Measurements from ENCODE around the gene TRAPPC2L. TPM values are rescaled to one million over a fixed set of nuclear protein-coding genes. Genes with fewer than 3 reads are reported as not detected.

The TRAPPC2L gene
- total RNA-seq, 2 donors from 2014 or later = 23.7 to 38.9 TPM

GRCh38 chr16:88809676-88810165 lies 47.2 kb upstream of the TRAPPC2L start:
- Histone ChIP-seq H3K4me3 (no peak overlapping the region), H3K9me3 (no peaks in the 10 kb centered on the region), H3K27me3 (replicated peaks; ENCODE audit: insufficient read depth) (no peaks in the 10 kb centered on the region), H3K27ac (no peak overlapping the region), H3K36me3 (no peaks in the 10 kb centered on the region), H3K4me1 (replicated peaks) (peaks cover 10% of the 10 kb centered on the region)
- intact Hi-C loops (cut with DNase I) = loop anchor here (5.0 kb wide), 2 partner anchors 408 to 893 kb away; partner anchors contain the start of genes SPATA2L and ZNF778
- WGBS = 75% methylated on average over 10 of the region's 10 CpGs
- no peak for DNase-seq (ENCODE audit: low spot score)
- no peak for TF ChIP-seq POLR2A (IDR thresholded peaks at IDR 0.05)
- no peak for TF ChIP-seq CTCF (IDR thresholded peaks at IDR 0.05)
- no peak for TF ChIP-seq POLR2AphosphoS5 (IDR thresholded peaks at IDR 0.05)

GRCh38 chr16:88810166-88810911 lies 46.6 kb upstream of the TRAPPC2L start:
- intact Hi-C loops (cut with DNase I) = loop anchor here (5.0 kb wide), 2 partner anchors 407 to 892 kb away; partner anchors contain the start of genes SPATA2L and ZNF778
- H3K4me1 ChIP-seq (replicated peaks) = peaks cover 10% of the 10 kb centered on the region
- no peaks in the 10 kb centered on the region for H3K9me3 ChIP-seq
- H3K27me3 ChIP-seq (replicated peaks; ENCODE audit: insufficient read depth) = no peaks in the 10 kb centered on the region
- H3K4me3 ChIP-seq = peak overlapping the region; percentile 60 to 62
- H3K27ac ChIP-seq = peak overlapping the region; percentile 83 to 84
- TF ChIP-seq POLR2AphosphoS5 (IDR thresholded peaks at IDR 0.05) (no peak), CTCF (IDR thresholded peaks at IDR 0.05) (no peak), POLR2A (IDR thresholded peaks at IDR 0.05) (no peak)
- no peaks in the 10 kb centered on the region for H3K36me3 ChIP-seq
- WGBS = 26% methylated on average over 12 of the region's 12 CpGs
- no peak for DNase-seq (ENCODE audit: low spot score)

GRCh38 chr16:88810912-88811768 lies 45.8 kb upstream of the TRAPPC2L start:
- no peaks in the 10 kb centered on the region for H3K36me3 ChIP-seq
- H3K27me3 ChIP-seq (replicated peaks; ENCODE audit: insufficient read depth) = no peaks in the 10 kb centered on the region
- TF ChIP-seq POLR2A (IDR thresholded peaks at IDR 0.05) (peak; percentile 45), CTCF (IDR thresholded peaks at IDR 0.05) (peak in 1 of 4 experiments; percentile 6), POLR2AphosphoS5 (IDR thresholded peaks at IDR 0.05) (peak; percentile 23)
- H3K27ac ChIP-seq = peak overlapping the region; percentile 83 to 84
- WGBS = 3% methylated on average over 55 of the region's 65 CpGs
- no peaks in the 10 kb centered on the region for H3K9me3 ChIP-seq
- peaks cover 10% of the 10 kb centered on the region for H3K4me1 ChIP-seq (replicated peaks)
- H3K4me3 ChIP-seq = peak overlapping the region; percentile 60 to 62
- peak; percentile 64 for DNase-seq (ENCODE audit: low spot score)
- intact Hi-C loops (cut with DNase I) = loop anchor here (5.0 kb wide), 2 partner anchors 406 to 891 kb away; partner anchors contain the start of genes SPATA2L and ZNF778

- under 1% methylated on average over 21 of the region's 84 CpGs for WGBS
- DNase-seq (ENCODE audit: low spot score) = peak; percentile 90
- peak within 1 kb of the TSS; percentile 60 to 62 for H3K4me3 ChIP-seq
- no peaks in the 10 kb centered on the region for H3K36me3 ChIP-seq
- H3K4me1 ChIP-seq (replicated peaks) = peaks cover 10% of the 10 kb centered on the region
- peak within 1 kb of the TSS; percentile 83 to 84 for H3K27ac ChIP-seq
- no peaks in the 10 kb centered on the region for H3K9me3 ChIP-seq
- H3K27me3 ChIP-seq (replicated peaks; ENCODE audit: insufficient read depth) = no peaks in the 10 kb centered on the region
- intact Hi-C loops (cut with DNase I) = loop anchor here (2.0 to 5.0 kb wide), 3 partner anchors 45 to 890 kb away; partner anchors contain the start of genes GALNS, SPATA2L, TRAPPC2L and ZNF778
- TF ChIP-seq CTCF (IDR thresholded peaks at IDR 0.05) (peak in 3 of 4 experiments; percentile 23 to 62 (median 54)), POLR2A (IDR thresholded peaks at IDR 0.05) (peak; percentile 63), POLR2AphosphoS5 (IDR thresholded peaks at IDR 0.05) (peak; percentile 70)
These were observed 45.0 kb upstream of the TRAPPC2L start, which contains the start of gene APRT for GRCh38 chr16:88811769-88812512. TSS of gene APRT (minus strand) at chr16:88811928. CDS start at chr16:88811899, 29 bp downstream.
